Measurements from ENCODE around the gene TSR2.
A peak's percentile ranks its signal among the peaks of the same experiment; 100 is the strongest.

The TSR2 gene

GRCh38 chrX:54435121-54435520, 5.1 kb upstream of the TSR2 start:
- Histone ChIP-seq H3K27me3 (ENCODE audit: low read depth) (no peaks in the 10 kb centered on the region), H3K4me1 (0 out of 2 replicates have a peak, but pooled peaks cover 4% of the 10 kb centered on the region), H3K9me3 (no peaks in the 10 kb centered on the region), H3K36me3 (replicated peaks) (no peaks in the 10 kb centered on the region), H3K4me3 (no peak overlapping the region)
- DNase-seq (ENCODE audit: low spot score in 2 of 2): no peak
- in situ Hi-C loops (cut with MboI; ENCODE audit: low sequenced_read_pairs): no loop called here

GRCh38 chrX:54442790-54443189, 2.6 kb downstream of the TSR2 start:
- peaks cover 57% of the 10 kb centered on the region for H3K36me3 ChIP-seq (replicated peaks)
- peaks cover 12% of the 10 kb centered on the region for H3K4me1 ChIP-seq
- in situ Hi-C loops (cut with MboI; ENCODE audit: low sequenced_read_pairs): no loop called here
- H3K4me3 ChIP-seq: no peak overlapping the region
- H3K9me3 ChIP-seq: no peaks in the 10 kb centered on the region
- no peak for DNase-seq (ENCODE audit: low spot score in 2 of 2)
- H3K27me3 ChIP-seq (ENCODE audit: low read depth): no peaks in the 10 kb centered on the region

- Histone ChIP-seq H3K4me3 (no peak overlapping the region), H3K36me3 (replicated peaks) (peaks cover 75% of the 10 kb centered on the region), H3K9me3 (no peaks in the 10 kb centered on the region), H3K4me1 (peaks cover 10% of the 10 kb centered on the region), H3K27me3 (ENCODE audit: low read depth) (no peaks in the 10 kb centered on the region)
- no peak for DNase-seq (ENCODE audit: low spot score in 2 of 2)
- in situ Hi-C loops (cut with MboI; ENCODE audit: low sequenced_read_pairs): no loop called here
Observed at GRCh38 chrX:54444752-54445151, 4.5 kb downstream of the TSR2 start.

GRCh38 chrX:54446084-54446483, 5.9 kb downstream of the TSR2 start:
- peaks cover 82% of the 10 kb centered on the region for H3K36me3 ChIP-seq (replicated peaks)
- H3K4me1 ChIP-seq: peaks cover 9% of the 10 kb centered on the region
- H3K27me3 ChIP-seq (ENCODE audit: low read depth): no peaks in the 10 kb centered on the region
- no peak overlapping the region for H3K4me3 ChIP-seq
- DNase-seq (ENCODE audit: low spot score in 2 of 2): peak in 1 of 2 experiments; percentile 28
- no peaks in the 10 kb centered on the region for H3K9me3 ChIP-seq
- in situ Hi-C loops (cut with MboI; ENCODE audit: low sequenced_read_pairs): no loop called here

- in situ Hi-C loops (cut with MboI; ENCODE audit: low sequenced_read_pairs): no loop called here
- Histone ChIP-seq H3K4me3 (no peak overlapping the region), H3K9me3 (no peaks in the 10 kb centered on the region), H3K27me3 (ENCODE audit: low read depth) (no peaks in the 10 kb centered on the region), H3K36me3 (replicated peaks) (peaks cover 76% of the 10 kb centered on the region), H3K4me1 (no peaks in the 10 kb centered on the region)
- peak; percentile 32 to 42 for DNase-seq (ENCODE audit: low spot score in 2 of 2)
Observed at GRCh38 chrX:54447461-54447860, 7.3 kb downstream of the TSR2 start.

- no peaks in the 10 kb centered on the region for H3K27me3 ChIP-seq (ENCODE audit: low read depth)
- no peak overlapping the region for H3K4me3 ChIP-seq
- H3K9me3 ChIP-seq: no peaks in the 10 kb centered on the region
- no peak for DNase-seq (ENCODE audit: low spot score in 2 of 2)
- in situ Hi-C loops (cut with MboI; ENCODE audit: low sequenced_read_pairs): no loop called here
- no peaks in the 10 kb centered on the region for H3K4me1 ChIP-seq
- H3K36me3 ChIP-seq (replicated peaks): peaks cover 65% of the 10 kb centered on the region
Observed at GRCh38 chrX:54449929-54450328, 9.7 kb downstream of the TSR2 start.

- Histone ChIP-seq H3K4me3 (no peak overlapping the region), H3K27me3 (ENCODE audit: low read depth) (no peaks in the 10 kb centered on the region), H3K9me3 (no peaks in the 10 kb centered on the region), H3K4me1 (no peaks in the 10 kb centered on the region), H3K36me3 (replicated peaks) (peaks cover 53% of the 10 kb centered on the region)
- peak in 1 of 2 experiments; percentile 47 for DNase-seq (ENCODE audit: low spot score in 2 of 2)
- in situ Hi-C loops (cut with MboI; ENCODE audit: low sequenced_read_pairs): no loop called here
Observed at GRCh38 chrX:54452920-54453319, 12.7 kb downstream of the TSR2 start.

GRCh38 chrX:54470054-54470760, 30.0 kb downstream of the TSR2 start:
- Histone ChIP-seq H3K4me3 (no peak overlapping the region), H3K4me1 (no peaks in the 10 kb centered on the region), H3K9me3 (no peaks in the 10 kb centered on the region), H3K36me3 (replicated peaks) (peaks cover 27% of the 10 kb centered on the region), H3K27me3 (ENCODE audit: low read depth) (no peaks in the 10 kb centered on the region)
- DNase-seq (ENCODE audit: low spot score in 2 of 2): no peak
- in situ Hi-C loops (cut with MboI; ENCODE audit: low sequenced_read_pairs): no loop called here

GRCh38 chrX:54473993-54474859, 34.0 kb downstream of the TSR2 start:
- in situ Hi-C loops (cut with MboI; ENCODE audit: low sequenced_read_pairs): no loop called here

GRCh38 chrX:54479136-54480111, 39.2 kb downstream of the TSR2 start:
- H3K4me3 ChIP-seq: no peak overlapping the region
- peak in 1 of 2 experiments; percentile 54 for DNase-seq (ENCODE audit: low spot score in 2 of 2)
- in situ Hi-C loops (cut with MboI; ENCODE audit: low sequenced_read_pairs): loop anchor here (25.0 kb wide), 1 partner anchor 92 kb away; no protein-coding TSS in a partner anchor
- no peaks in the 10 kb centered on the region for H3K9me3 ChIP-seq
- peaks cover 4% of the 10 kb centered on the region; the same call in 1 of the 2 replicates for H3K4me1 ChIP-seq
- H3K36me3 ChIP-seq (replicated peaks): 0 out of 2 replicates have a peak, but pooled peaks cover 2% of the 10 kb centered on the region
- no peaks in the 10 kb centered on the region for H3K27me3 ChIP-seq (ENCODE audit: low read depth)

More at GRCh38 chrX:54473993-54474859, 34.0 kb downstream of the TSR2 start:
- Histone ChIP-seq H3K4me1 (no peaks in the 10 kb centered on the region), H3K9me3 (no peaks in the 10 kb centered on the region), H3K36me3 (replicated peaks) (peaks cover 7% of the 10 kb centered on the region), H3K4me3 (no peak overlapping the region), H3K27me3 (ENCODE audit: low read depth) (no peaks in the 10 kb centered on the region)
- DNase-seq (ENCODE audit: low spot score in 2 of 2): no peak

GRCh38 chrX:54482839-54483593, 42.8 kb downstream of the TSR2 start:
- peaks cover 4% of the 10 kb centered on the region; the same call in 1 of the 2 replicates for H3K4me1 ChIP-seq
- H3K36me3 ChIP-seq (replicated peaks): 0 out of 2 replicates have a peak, but pooled peaks cover 2% of the 10 kb centered on the region
- in situ Hi-C loops (cut with MboI; ENCODE audit: low sequenced_read_pairs): loop anchor here (25.0 kb wide), 1 partner anchor 96 kb away; no protein-coding TSS in a partner anchor
- H3K4me3 ChIP-seq: no peak overlapping the region
- no peaks in the 10 kb centered on the region for H3K27me3 ChIP-seq (ENCODE audit: low read depth)
- no peak for DNase-seq (ENCODE audit: low spot score in 2 of 2)
- no peaks in the 10 kb centered on the region for H3K9me3 ChIP-seq

GRCh38 chrX:54483946-54484345, 43.7 kb downstream of the TSR2 start:
- no peaks in the 10 kb centered on the region for H3K27me3 ChIP-seq (ENCODE audit: low read depth)
- no peak overlapping the region for H3K4me3 ChIP-seq
- peaks cover 4% of the 10 kb centered on the region; the same call in 1 of the 2 replicates for H3K4me1 ChIP-seq
- DNase-seq (ENCODE audit: low spot score in 2 of 2): no peak
- in situ Hi-C loops (cut with MboI; ENCODE audit: low sequenced_read_pairs): loop anchor here (25.0 kb wide), 1 partner anchor 97 kb away; no protein-coding TSS in a partner anchor
- H3K36me3 ChIP-seq (replicated peaks): 0 out of 2 replicates have a peak, but pooled peaks cover 2% of the 10 kb centered on the region
- no peaks in the 10 kb centered on the region for H3K9me3 ChIP-seq
